HCT116 (cell line): ENCODE measurements around the gene TUBA8. TPM values are rescaled to one million over a fixed set of nuclear protein-coding genes. Genes with fewer than 3 reads are reported as not detected.

ENCODE experiments used
- ATAC-seq: fragments of 200-7000 bp; cut with Tn5 transposase; 2 replicates; pipeline ENCODE4 v1.9.1; 2020; ENCODE audit warnings: mild to moderate bottlenecking, moderate library complexity
- BruUV-seq: library from RNA; stranded (reverse); fragments of 400-500 nt; replicated peaks from 2 replicates; lab custom pipeline; 2021; lab: Mats Ljungman, UMichigan
- CTCF ChIA-PET: fragments of 300-600 bp; sonication (Branson Sonifier 250); formaldehyde crosslinking; loops from one replicate; lab custom pipeline; 2021; ENCODE audit warnings: antibody characterized with exemption; lab: Charles Lee
- POLR2A ChIA-PET: fragments of 300-600, 350-600 bp; sonication (Branson Sonifier 250); formaldehyde crosslinking; loops from one replicate; lab custom pipeline; 2021; ENCODE audit warnings: antibody characterized with exemption; lab: Charles Lee
- RAD21 ChIA-PET, 2 experiments: fragments of 300-600 bp; sonication (Branson Sonifier 250); formaldehyde crosslinking; loops; one replicate each; lab custom pipeline; 2023; ENCODE audit warnings: low total read pairs in 2 of 2; ENCODE audit not compliant: uncharacterized antibody in 2 of 2, unreplicated experiment in 2 of 2, low non-redundant PET in 1 of 2; lab: Charles Lee
- DNase-seq: peaks from one replicate; pipeline ENCODE4 v3.0.0-alpha.2; 2010; ENCODE audit warnings: low read depth, low spot score
- H2AFZ ChIP-seq: fragments of 200-600 bp; shearing (Covaris generic), sonication (generic); 2 replicates; pipeline ENCODE4 v1.6.1; 2017; ENCODE audit warnings: low read depth, mixed run types, mixed read lengths, antibody characterized with exemption, low read length; ENCODE audit not compliant: poor library complexity, severe bottlenecking
- H3K27ac ChIP-seq: 2 replicates; pipeline ENCODE4 v1.5.1; 2012; ENCODE audit warnings: low read depth, low read length
- H3K27me3 ChIP-seq: fragments of 200-600 bp; sonication (generic); 2 replicates; pipeline ENCODE4 v1.6.1; 2016; ENCODE audit warnings: mixed run types, low read length, mixed read lengths; ENCODE audit not compliant: insufficient read depth
- H3K36me3 ChIP-seq, 2 experiments: fragments of 200-500 bp in 1 of 2; fragments of 200-600 bp in 1 of 2; sonication (Bioruptor generic) in 1 of 2; sonication (generic) in 1 of 2; 2 replicates each; pipeline versions ENCODE4 v1.5.1 to v1.6.1; 2014 to 2016; ENCODE audit warnings: low read length in 2 of 2, inconsistent platforms in 1 of 2, mixed read lengths in 1 of 2, mixed run types in 1 of 2; ENCODE audit not compliant: insufficient read depth in 2 of 2, control insufficient read depth in 1 of 2
- H3K4me1 ChIP-seq, 2 experiments: fragments of 200-600 bp in 1 of 2; sonication (generic) in 1 of 2; 2 replicates each; pipeline versions ENCODE4 v1.5.1 to v1.6.1; 2012 to 2017; ENCODE audit warnings: low read length in 2 of 2, inconsistent platforms in 1 of 2, mild to moderate bottlenecking in 1 of 2, mixed read lengths in 1 of 2, mixed run types in 1 of 2, moderate library complexity in 1 of 2; ENCODE audit not compliant: insufficient read depth in 2 of 2, control insufficient read depth in 1 of 2
- H3K4me2 ChIP-seq: fragments of 200-600 bp; sonication (generic); 2 replicates; pipeline ENCODE4 v1.6.1; 2017; ENCODE audit warnings: mixed run types, low read length, mixed read lengths
- H3K4me3 ChIP-seq, 2 experiments: fragments of 200-600 bp in 1 of 2; sonication (generic) in 1 of 2; replicated peaks in 1 of 2; 2 replicates each; pipeline ENCODE4 v1.5.1; 2011 to 2016; ENCODE audit warnings: low read length in 2 of 2, control low read depth in 1 of 2, low read depth in 1 of 2, mild to moderate bottlenecking in 1 of 2, mixed read lengths in 1 of 2, mixed run types in 1 of 2
- H3K79me2 ChIP-seq: fragments of 200-600 bp; sonication (generic); 2 replicates; pipeline ENCODE4 v1.6.1; 2017; ENCODE audit warnings: mild to moderate bottlenecking, mixed run types, low read length, moderate library complexity, mixed read lengths; ENCODE audit not compliant: insufficient read depth
- H3K9ac ChIP-seq: fragments of 200-600 bp; sonication (generic); 2 replicates; pipeline ENCODE4 v1.6.1; 2016; ENCODE audit warnings: low read length, mixed read lengths
- H3K9me2 ChIP-seq: fragments of 200-600 bp; sonication (generic), shearing (Covaris generic); 2 replicates; pipeline ENCODE4 v1.6.1; 2017; ENCODE audit warnings: mixed run types, mild to moderate bottlenecking, moderate library complexity; ENCODE audit not compliant: insufficient read depth
- H3K9me3 ChIP-seq, 2 experiments: fragments of 200-500 bp in 1 of 2; fragments of 200-600 bp in 1 of 2; sonication (Bioruptor generic) in 1 of 2; sonication (generic) in 1 of 2; 2 replicates each; pipeline ENCODE4 v1.6.1; 2014 to 2017; ENCODE audit warnings: low read length in 2 of 2, mixed read lengths in 2 of 2, inconsistent platforms in 1 of 2, low read depth in 1 of 2, mild to moderate bottlenecking in 1 of 2, mixed run types in 1 of 2, moderate library complexity in 1 of 2; ENCODE audit not compliant: control insufficient read depth in 1 of 2, insufficient read depth in 1 of 2
- H4K20me1 ChIP-seq: fragments of 200-600 bp; sonication (generic), shearing (Covaris generic); 2 replicates; pipeline ENCODE4 v1.6.1; 2017; ENCODE audit warnings: mixed run types, mild to moderate bottlenecking, moderate library complexity; ENCODE audit not compliant: insufficient read depth
- ATF3 ChIP-seq: IDR thresholded peaks from 2 replicates; pipeline ENCODE4 v1.6.1; 2012
- CBX3 ChIP-seq: IDR thresholded peaks from 2 replicates; pipeline ENCODE4 v1.6.1; 2012; ENCODE audit warnings: low read depth
- CEBPB ChIP-seq: IDR thresholded peaks from 2 replicates; pipeline ENCODE4 v1.6.1; 2012; ENCODE audit warnings: low read depth
- EGR1 ChIP-seq: IDR thresholded peaks from 2 replicates; pipeline ENCODE4 v1.6.1; 2012; ENCODE audit warnings: low read depth
- EZH2 ChIP-seq: fragments of 200-600 bp; sonication (generic); IDR thresholded peaks from 2 replicates; pipeline ENCODE4 v1.6.1; 2017; ENCODE audit warnings: antibody characterized with exemption, mixed run types
- EZH2phosphoT487 ChIP-seq: fragments of 200-600 bp; IDR thresholded peaks from 2 replicates; pipeline ENCODE4 v1.6.1; 2018; ENCODE audit warnings: antibody characterized with exemption, borderline replicate concordance
- MAX ChIP-seq: IDR thresholded peaks from 2 replicates; pipeline ENCODE4 v1.6.1; 2012
- POLR2A ChIP-seq: IDR thresholded peaks from 2 replicates; pipeline ENCODE4 v1.7.0; 2011; ENCODE audit warnings: borderline replicate concordance; ENCODE audit not compliant: insufficient read depth, insufficient read length; ENCODE audit errors: extremely low read depth
- POLR2AphosphoS5 ChIP-seq: IDR thresholded peaks from 2 replicates; pipeline ENCODE4 v1.6.1; 2011; ENCODE audit warnings: mild to moderate bottlenecking, low read depth, low read length, moderate library complexity
- REST ChIP-seq: IDR thresholded peaks from 2 replicates; pipeline ENCODE4 v1.6.1; 2012; ENCODE audit warnings: low read depth
- SP1 ChIP-seq: IDR thresholded peaks from 2 replicates; pipeline ENCODE4 v1.6.1; 2012; ENCODE audit warnings: low read depth
- SRF ChIP-seq: IDR thresholded peaks from 2 replicates; pipeline ENCODE4 v1.6.1; 2012; ENCODE audit warnings: low read depth
- YY1 ChIP-seq: IDR thresholded peaks from 2 replicates; pipeline ENCODE4 v1.6.1; 2011; ENCODE audit warnings: low read length, low read depth, moderate library complexity, mild to moderate bottlenecking; ENCODE audit not compliant: insufficient replicate concordance; ENCODE audit errors: extremely low read depth
- ZFX ChIP-seq: fragments of 450-650 bp; IDR thresholded peaks from 2 replicates; pipeline ENCODE4 v1.6.1; 2017
- ZNF274 ChIP-seq: fragments of 200-500 bp; sonication (Bioruptor generic); IDR thresholded peaks from 2 replicates; pipeline ENCODE4 v1.6.1; 2014; ENCODE audit warnings: mild to moderate bottlenecking, low read depth, low read length, inconsistent platforms
- intact Hi-C: fragments of 100-400 bp; cut with micrococcal nuclease; formaldehyde crosslinking; loops from 2 replicates; pipeline ENCODE4 v1.10.0; 2022
- total RNA-seq: library from RNA; stranded (reverse); gene quantifications from one replicate; pipeline ENCODE4 v1.2.1, GENCODE V29; 2021; ENCODE audit not compliant: unreplicated experiment

Gene TUBA8
- total RNA-seq, 1 experiment from 2014 or later: 2.3 TPM

GRCh38 chr22:18130699-18131429 is 20.3 kb downstream of the TUBA8 start:
- BruUV-seq: no TSS peak
- TF ChIP-seq SRF: no peak
- no peak for TF ChIP-seq EZH2
- no peak for TF ChIP-seq MAX
- no peak for TF ChIP-seq CEBPB
- no peak for TF ChIP-seq REST
- no peak for TF ChIP-seq ZNF274
- TF ChIP-seq EGR1: no peak
- no peak for TF ChIP-seq ATF3
- TF ChIP-seq EZH2phosphoT487: no peak
- TF ChIP-seq POLR2AphosphoS5: no peak
- no peak for TF ChIP-seq SP1
- no peak for TF ChIP-seq CBX3
- no peak for TF ChIP-seq POLR2A
- TF ChIP-seq ZFX: no peak
- TF ChIP-seq YY1: no peak
- DNase-seq (no peak), ATAC-seq (no peak)
- H3K27me3 ChIP-seq: no peaks in the 10 kb centered on the region
- no peak overlapping the region for H3K27ac ChIP-seq
- H3K9ac ChIP-seq: no peak overlapping the region
- H2AFZ ChIP-seq: no peak overlapping the region
- ChIA-PET POLR2A (no interaction called here), RAD21 (no interaction called here), CTCF (no interaction called here)
- H3K4me1 ChIP-seq: no peaks in the 10 kb centered on the region
- H3K4me2 ChIP-seq: no peak overlapping the region
- no peaks in the 10 kb centered on the region for H3K9me3 ChIP-seq
- H4K20me1 ChIP-seq: no peaks in the 10 kb centered on the region
- no peak overlapping the region for H3K4me3 ChIP-seq
- intact Hi-C loops: no loop called here
- H3K9me2 ChIP-seq: no peaks in the 10 kb centered on the region
- H3K79me2 ChIP-seq: no peaks in the 10 kb centered on the region
- no peaks in the 10 kb centered on the region for H3K36me3 ChIP-seq
